Activated B cell treated with CpG ODN at 0.5 μM for 24 hours (primary cell): ENCODE results near the gene AHDC1. TPM values are rescaled to one million over a fixed set of nuclear protein-coding genes. Genes with fewer than 3 reads are reported as not detected.

Experiments
- ATAC-seq: fragments of 200-7000 bp; cut with Tn5 transposase; one replicate; pipeline ENCODE4 v1.10.0; 2021; ENCODE audit warnings: low read depth, mild to moderate bottlenecking, moderate library complexity
- CTCF ChIA-PET: fragments of 350-600 bp; sonication (Branson Sonifier 250); formaldehyde crosslinking; loops from one replicate; lab custom pipeline; 2021; ENCODE audit warnings: antibody characterized with exemption; lab: Charles Lee
- POLR2A ChIA-PET: fragments of 350-600 bp; sonication (Branson Sonifier 250); formaldehyde crosslinking; loops from one replicate; lab custom pipeline; 2021; ENCODE audit warnings: antibody characterized with exemption; lab: Charles Lee
- DNase-seq: peaks from one replicate; pipeline ENCODE4 v3.0.0; 2022
- H3K27ac Mint-ChIP-seq: one replicate; pipeline ENCODE4 v1.8.0; 2020; ENCODE audit warnings: mixed read lengths
- H3K27me3 Mint-ChIP-seq: one replicate; pipeline ENCODE4 v1.8.0; 2021; ENCODE audit warnings: mixed read lengths
- H3K36me3 Mint-ChIP-seq: one replicate; pipeline ENCODE4 v1.8.0; 2021; ENCODE audit warnings: low read depth, mixed read lengths
- H3K4me1 Mint-ChIP-seq: one replicate; pipeline ENCODE4 v1.8.0; 2021; ENCODE audit warnings: mixed read lengths
- H3K4me3 Mint-ChIP-seq: one replicate; pipeline ENCODE4 v1.8.0; 2020; ENCODE audit warnings: mild to moderate bottlenecking, mixed read lengths
- H3K9me3 Mint-ChIP-seq: one replicate; pipeline ENCODE4 v1.8.0; 2020; ENCODE audit warnings: mixed read lengths
- intact Hi-C: fragments of 100-400 bp; cut with micrococcal nuclease; formaldehyde crosslinking; loops from one replicate; pipeline ENCODE4 v1.15.1; 2024
- total RNA-seq: library from RNA; stranded (reverse); gene quantifications from 2 replicates; pipeline ENCODE4 v1.2.3, GENCODE V29; 2022
- TF ChIP-seq, protein P1 (sequence below): fragments of 200-600 bp; IDR thresholded peaks from one replicate; pipeline ENCODE4 v1.8.0; 2022; ENCODE audit warnings: antibody characterized with exemption, mild to moderate bottlenecking

The AHDC1 gene
- total RNA-seq, 1 donor from 2014 or later = 22.4 TPM

DNA sequence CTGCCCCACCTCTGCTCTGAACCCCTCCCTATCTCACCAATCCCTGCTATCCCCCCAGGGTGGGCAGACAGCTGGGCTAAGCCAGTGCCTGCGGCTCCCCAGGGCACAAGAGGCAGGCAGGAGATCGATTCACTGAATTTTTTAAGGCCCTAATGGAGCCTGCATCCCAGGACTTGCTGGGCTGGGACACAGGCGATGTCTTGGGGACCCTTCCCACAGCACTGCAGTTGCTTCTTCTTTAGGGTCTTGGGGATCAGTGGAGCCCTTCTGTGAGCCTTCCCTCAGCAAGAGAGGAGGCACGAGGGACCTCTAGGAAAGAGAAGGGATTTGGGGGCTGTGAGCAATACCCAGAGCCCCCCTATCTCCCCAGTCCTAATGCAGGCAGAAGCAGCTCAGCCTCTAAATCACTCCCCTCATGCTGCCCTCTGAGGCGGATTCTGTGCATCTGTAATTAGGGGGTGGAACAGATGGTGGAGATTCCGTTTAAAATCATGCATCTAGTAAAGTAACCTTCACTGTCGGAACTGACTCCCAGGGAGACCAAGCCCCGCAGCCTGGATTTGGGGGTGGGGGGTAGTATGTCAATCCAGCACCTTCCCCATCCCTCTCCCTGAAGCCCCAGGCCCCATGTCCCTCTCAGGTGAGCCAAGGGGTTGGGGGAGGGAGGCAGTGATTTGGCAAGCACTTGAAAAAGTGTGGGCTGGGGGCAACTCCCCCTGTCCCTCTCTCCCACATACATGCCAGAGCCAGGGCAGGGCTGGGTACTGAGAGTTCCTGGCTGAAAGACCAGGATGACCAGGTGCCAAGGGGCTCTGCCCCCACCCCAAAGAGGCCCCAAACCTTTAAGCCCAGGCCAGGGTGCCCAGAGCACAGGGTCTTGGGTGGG lies 10.0 kb downstream of the AHDC1 start:
- ChIA-PET CTCF (no interaction called here), POLR2A (interaction anchor here (1.0 kb wide), 1 partner anchor 25 kb away, joined by 3 read pairs; no protein-coding TSS in a partner anchor)
- H3K36me3 Mint-ChIP-seq = no peaks in the 10 kb centered on the region
- H3K27ac Mint-ChIP-seq = no peak overlapping the region
- no peak overlapping the region for H3K4me3 Mint-ChIP-seq
- H3K4me1 Mint-ChIP-seq = peaks cover 9% of the 10 kb centered on the region
- no peak for DNase-seq
- intact Hi-C loops = no loop called here
- no peaks in the 10 kb centered on the region for H3K27me3 Mint-ChIP-seq
- TF ChIP-seq, protein P1, sequence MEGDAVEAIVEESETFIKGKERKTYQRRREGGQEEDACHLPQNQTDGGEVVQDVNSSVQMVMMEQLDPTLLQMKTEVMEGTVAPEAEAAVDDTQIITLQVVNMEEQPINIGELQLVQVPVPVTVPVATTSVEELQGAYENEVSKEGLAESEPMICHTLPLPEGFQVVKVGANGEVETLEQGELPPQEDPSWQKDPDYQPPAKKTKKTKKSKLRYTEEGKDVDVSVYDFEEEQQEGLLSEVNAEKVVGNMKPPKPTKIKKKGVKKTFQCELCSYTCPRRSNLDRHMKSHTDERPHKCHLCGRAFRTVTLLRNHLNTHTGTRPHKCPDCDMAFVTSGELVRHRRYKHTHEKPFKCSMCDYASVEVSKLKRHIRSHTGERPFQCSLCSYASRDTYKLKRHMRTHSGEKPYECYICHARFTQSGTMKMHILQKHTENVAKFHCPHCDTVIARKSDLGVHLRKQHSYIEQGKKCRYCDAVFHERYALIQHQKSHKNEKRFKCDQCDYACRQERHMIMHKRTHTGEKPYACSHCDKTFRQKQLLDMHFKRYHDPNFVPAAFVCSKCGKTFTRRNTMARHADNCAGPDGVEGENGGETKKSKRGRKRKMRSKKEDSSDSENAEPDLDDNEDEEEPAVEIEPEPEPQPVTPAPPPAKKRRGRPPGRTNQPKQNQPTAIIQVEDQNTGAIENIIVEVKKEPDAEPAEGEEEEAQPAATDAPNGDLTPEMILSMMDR = no peak
- H3K9me3 Mint-ChIP-seq = no peaks in the 10 kb centered on the region
- ATAC-seq = no peak

DNA sequence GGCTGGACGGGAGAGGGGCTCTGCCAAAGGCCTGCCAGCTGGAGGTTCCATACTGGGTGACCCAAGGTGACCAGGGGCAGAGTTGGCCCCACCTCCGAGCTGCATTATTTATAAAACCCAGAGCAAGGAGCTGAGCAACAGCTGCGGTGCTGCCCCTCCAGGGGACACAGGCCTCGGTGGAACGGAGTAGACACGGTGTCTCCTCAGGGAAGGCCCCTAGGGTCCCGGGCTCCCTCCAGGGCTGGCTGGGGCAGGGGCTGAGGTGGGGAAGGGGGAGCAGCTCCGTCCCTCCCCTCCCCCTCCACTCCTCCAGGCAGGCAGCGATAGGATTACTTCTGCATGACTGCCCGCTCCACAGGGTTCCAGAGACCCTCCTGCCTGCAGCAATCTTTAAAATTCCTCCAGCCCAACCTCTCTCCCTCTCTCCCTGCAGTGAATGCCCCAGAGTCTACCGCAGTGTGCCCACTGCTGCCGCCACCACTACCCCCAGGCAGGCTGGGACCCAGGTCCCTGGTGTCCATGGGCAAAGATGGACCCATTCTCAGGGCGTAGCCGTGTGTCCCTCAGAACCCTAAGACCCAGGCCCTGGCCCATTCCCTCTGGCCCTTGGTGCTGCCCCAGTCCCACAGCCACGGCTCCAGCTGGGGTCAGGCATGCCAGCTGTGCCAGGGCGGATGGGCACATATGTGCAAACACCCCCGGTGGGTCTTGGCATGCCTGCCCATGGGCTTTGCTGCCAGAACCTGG lies 10.8 kb downstream of the AHDC1 start:
- DNase-seq (no peak), ATAC-seq (no peak)
- H3K4me1 Mint-ChIP-seq = peaks cover 4% of the 10 kb centered on the region
- H3K27ac Mint-ChIP-seq = no peak overlapping the region
- CTCF ChIA-PET = no interaction called here
- no peak overlapping the region for H3K4me3 Mint-ChIP-seq
- no peaks in the 10 kb centered on the region for H3K27me3 Mint-ChIP-seq
- intact Hi-C loops = no loop called here
- TF ChIP-seq, protein P1 = no peak
- no peaks in the 10 kb centered on the region for H3K36me3 Mint-ChIP-seq
- H3K9me3 Mint-ChIP-seq = no peaks in the 10 kb centered on the region
- POLR2A ChIA-PET = interaction anchor here (0.6 kb wide), 1 partner anchor 10 kb away, joined by 5 read pairs; no protein-coding TSS in a partner anchor

DNA sequence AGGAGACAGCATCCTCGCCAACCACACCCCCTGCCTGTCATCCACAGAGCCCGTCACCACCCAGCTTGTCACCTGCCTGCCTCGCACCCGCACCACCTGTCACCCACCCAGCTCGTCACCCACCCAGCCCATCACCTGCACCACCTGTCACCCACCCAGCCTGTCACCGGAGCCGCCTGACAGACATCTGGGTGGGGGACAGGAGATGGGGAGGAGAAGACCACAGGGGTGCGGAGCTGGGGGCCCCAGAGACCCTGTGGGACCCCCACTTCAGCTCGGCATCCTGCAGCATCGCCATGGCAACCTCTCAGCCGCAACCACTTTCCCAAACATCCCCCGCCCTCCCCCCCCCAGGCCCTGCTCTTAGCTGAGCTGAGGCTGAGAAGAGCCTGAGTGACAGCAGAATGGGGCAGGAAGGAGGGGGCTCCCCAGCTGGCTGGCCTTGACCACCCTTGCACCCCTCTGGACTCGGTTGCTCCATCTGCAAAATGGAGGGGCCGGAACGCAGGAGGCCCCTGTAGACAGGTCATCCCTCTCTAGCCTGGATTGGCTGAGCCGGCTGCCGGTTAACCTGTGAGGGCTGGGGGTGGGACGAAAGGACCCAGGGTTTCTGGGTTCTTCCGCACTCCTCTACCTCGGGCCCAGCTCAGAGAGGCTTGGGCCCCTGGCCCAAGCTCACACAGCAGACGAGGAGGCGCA lies 11.6 kb downstream of the AHDC1 start:
- Mint-ChIP-seq H3K9me3 (no peaks in the 10 kb centered on the region), H3K27ac (no peak overlapping the region), H3K4me3 (no peak overlapping the region), H3K4me1 (peaks cover 4% of the 10 kb centered on the region), H3K27me3 (no peaks in the 10 kb centered on the region), H3K36me3 (no peaks in the 10 kb centered on the region)
- CTCF ChIA-PET = no interaction called here
- intact Hi-C loops = no loop called here
- POLR2A ChIA-PET = interaction anchor here (0.6 to 0.8 kb wide), 3 partner anchors 10 to 291 kb away, joined by 3 to 7 read pairs (median 5); no protein-coding TSS in a partner anchor
- ATAC-seq (no peak), DNase-seq (no peak)
- TF ChIP-seq, protein P1 = no peak

DNA sequence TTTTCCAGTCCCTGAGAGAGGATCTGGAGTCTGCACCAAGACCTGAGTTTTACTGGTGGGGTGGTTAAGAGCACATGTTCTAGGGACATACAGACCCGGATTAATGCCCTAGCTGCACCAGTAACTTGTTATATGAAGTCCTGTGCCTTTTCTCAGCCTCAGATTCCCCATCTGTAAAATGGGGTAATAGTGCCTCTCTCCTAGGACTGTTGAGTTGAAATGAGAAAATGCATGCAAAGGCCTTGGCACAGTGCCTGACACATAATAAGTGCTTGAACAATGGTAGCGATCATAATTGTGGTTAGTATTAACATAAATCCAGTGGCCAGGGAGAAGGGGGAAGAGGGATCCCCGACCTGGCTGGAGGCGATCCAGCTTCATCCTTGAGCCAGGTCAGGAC lies 12.3 kb downstream of the AHDC1 start:
- POLR2A ChIA-PET = interaction anchor here (0.8 kb wide), 1 partner anchor 9 kb away, joined by 3 read pairs; no protein-coding TSS in a partner anchor

More for the DNA sequence above, 12.3 kb downstream of the AHDC1 start:
- Mint-ChIP-seq H3K36me3 (no peaks in the 10 kb centered on the region), H3K9me3 (no peaks in the 10 kb centered on the region), H3K4me3 (no peak overlapping the region), H3K27me3 (no peaks in the 10 kb centered on the region), H3K27ac (no peak overlapping the region), H3K4me1 (peaks cover 4% of the 10 kb centered on the region)
- CTCF ChIA-PET = interaction anchor here (0.8 kb wide), 1 partner anchor 10 kb away, joined by 3 read pairs; no protein-coding TSS in a partner anchor
- DNase-seq = no peak
- no peak for ATAC-seq
- TF ChIP-seq, protein P1 = no peak
- intact Hi-C loops = no loop called here
